ENCODE measurements around the gene ARL4D. TPM values are rescaled to one million over a fixed set of nuclear protein-coding genes. Genes with fewer than 3 reads are reported as not detected.
"Not testable (repeated sequence)": the region's sequence is repeated elsewhere in the genome, so short reads cannot be mapped to it uniquely, and the experiment has no call there.

Gene ARL4D
- polyA plus RNA-seq, 3 donors: 8.8 to 11.0 (median 10.9) TPM

DNA sequence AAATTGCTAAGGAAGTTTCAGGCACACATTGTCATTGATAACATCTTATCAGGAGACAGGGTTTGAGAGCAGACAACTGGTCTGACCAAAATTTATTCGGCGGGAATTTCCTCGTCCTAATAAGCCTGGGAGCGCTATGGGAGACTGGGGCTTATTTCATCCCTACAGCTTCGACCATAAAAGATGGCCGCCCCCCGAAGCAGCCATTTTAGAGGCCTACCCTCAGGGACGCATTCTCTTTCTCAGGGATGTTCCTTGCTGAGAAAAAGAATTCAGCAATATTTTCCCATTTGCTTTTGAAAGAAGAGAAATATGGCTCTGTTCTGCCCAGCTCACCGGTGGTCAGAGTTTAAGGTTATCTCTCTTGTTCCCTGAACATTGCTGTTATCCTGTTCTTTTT is 32.9 kb upstream of the ARL4D start:
- not testable (repeated sequence) for DNase-seq (ENCODE audit: extremely low read depth in 1 of 11, low read depth in 9 of 11, low spot score in 4 of 11)

DNA sequence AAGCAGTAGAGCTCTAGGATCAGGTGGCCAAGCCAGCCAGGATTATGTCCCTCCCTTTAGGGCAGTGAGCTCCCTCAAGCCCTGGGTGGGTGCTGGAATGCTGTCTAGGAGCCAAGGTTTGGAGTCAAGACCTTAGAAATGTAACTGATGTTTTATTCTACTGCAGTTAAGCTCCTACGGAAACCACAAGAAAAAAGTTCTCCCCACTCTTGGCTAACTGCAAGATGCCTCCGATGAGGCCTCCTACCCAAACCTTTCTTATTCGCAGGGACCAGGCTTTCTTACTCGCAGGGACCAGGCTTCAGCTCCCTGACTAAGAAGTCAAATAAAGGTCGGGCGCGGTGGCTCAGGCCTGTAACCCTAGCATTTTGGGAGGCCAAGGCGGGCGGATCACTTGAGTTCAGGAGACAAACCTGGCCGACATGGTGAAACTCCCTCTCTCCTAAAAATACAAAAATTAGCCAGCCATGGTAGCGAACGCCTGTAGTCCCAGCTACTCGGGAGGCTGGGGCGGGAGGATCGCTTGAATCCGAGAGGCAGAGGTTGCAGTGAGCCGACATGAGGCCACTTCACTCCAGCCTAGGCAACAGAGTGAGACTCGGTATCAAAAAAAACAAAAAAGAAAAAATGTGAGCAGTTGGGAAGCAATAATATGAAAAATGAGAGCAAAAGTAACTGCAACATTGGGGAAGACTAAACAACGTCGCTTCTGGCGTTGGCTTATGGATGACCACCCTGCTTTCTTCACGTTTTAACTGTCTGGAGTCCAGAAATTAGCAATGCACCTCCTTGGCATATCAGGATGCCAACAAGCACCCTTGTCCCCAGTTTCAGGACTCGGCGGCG is 31.7 kb upstream of the ARL4D start:
- DNase-seq (ENCODE audit: extremely low read depth in 1 of 11, low read depth in 9 of 11, low spot score in 4 of 11): no peak

DNA sequence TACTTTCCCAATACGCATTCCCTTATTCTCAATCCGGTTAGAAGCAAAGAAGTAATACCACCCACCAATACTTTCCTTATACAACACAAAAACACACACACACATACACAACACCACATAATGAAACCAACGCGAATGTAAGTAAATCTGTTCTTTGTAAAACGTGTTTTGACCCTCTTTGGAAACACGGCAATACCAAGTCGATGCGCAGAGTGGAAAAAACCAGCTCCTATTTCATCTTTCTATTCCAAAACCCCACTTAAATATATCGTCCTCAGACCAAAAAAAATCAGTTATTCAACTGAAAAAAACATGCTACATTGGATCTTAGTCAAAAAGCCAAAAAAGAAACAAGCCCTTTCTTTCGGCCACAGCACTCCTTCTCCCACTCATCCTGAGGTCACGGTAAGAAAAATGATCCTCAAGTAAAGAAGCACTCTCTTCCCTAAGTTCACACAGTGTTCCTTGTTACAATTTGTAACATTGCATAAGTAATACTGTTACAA is 31.0 kb upstream of the ARL4D start:
- peak in 8 of 11 donors; percentile 66 to 97 (median 78) for DNase-seq (ENCODE audit: extremely low read depth in 1 of 11, low read depth in 9 of 11, low spot score in 4 of 11)

DNA sequence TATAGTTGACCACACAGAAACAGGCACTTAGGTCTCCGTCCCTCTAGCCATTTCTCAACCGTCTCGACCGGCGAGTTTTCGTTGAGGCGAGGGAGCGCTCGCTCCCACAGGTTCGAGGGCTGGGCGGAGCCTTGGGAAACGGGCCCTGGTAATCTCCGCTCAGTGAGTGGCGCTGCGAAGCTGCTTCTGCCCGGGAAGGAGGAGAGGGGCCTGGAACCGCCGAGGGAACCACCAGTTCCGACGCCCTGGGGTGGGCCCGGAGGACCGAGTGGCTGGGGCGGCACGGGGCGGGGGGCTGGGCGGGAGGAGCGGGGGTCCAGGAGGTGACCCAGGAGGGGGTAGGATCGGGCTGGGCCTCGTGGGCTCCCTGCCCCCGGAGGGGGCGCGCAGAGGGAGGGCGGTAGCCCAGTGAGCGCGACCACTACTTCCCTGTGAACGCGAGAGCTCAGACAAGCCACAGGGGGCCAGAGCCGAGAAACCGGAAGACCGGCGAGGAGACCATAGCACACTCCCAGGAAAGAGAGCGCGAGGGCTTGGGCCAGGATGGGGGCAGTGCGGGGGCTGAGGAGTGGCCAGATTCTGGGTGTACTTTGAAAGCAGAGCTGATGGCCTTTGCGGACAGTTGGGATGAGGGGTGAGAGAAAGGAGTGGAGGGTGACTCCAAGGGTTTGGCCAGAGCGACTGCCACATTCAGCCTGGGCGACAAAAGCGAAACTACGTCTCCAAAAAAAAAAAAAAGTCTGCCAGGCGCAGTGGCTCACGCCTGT is 29.9 kb upstream of the ARL4D start:
- DNase-seq (ENCODE audit: extremely low read depth in 1 of 11, low read depth in 9 of 11, low spot score in 4 of 11): peak in 10 of 11 donors; percentile 70 to 80 (median 78)

DNA sequence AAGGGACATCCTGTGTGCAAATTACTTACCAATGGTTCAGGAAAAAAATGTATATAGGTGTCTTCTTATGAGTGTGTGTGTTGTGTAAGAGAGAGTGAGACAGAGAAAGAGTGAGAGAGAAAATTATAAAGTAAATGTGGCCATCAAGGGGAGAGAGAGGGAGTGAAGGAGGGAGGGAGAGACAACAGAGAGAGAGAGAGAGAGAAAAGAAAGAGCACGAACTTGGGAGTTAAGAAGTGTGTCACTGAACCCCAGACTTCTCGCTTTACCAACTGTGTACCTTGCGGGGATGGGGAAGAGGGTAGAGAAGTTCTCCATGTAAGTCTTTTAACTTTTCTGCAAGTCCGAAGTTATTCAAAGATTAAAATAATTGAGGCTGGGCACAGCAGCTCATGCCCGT is 28.8 kb upstream of the ARL4D start:
- DNase-seq (ENCODE audit: extremely low read depth in 1 of 11, low read depth in 9 of 11, low spot score in 4 of 11): no peak

DNA sequence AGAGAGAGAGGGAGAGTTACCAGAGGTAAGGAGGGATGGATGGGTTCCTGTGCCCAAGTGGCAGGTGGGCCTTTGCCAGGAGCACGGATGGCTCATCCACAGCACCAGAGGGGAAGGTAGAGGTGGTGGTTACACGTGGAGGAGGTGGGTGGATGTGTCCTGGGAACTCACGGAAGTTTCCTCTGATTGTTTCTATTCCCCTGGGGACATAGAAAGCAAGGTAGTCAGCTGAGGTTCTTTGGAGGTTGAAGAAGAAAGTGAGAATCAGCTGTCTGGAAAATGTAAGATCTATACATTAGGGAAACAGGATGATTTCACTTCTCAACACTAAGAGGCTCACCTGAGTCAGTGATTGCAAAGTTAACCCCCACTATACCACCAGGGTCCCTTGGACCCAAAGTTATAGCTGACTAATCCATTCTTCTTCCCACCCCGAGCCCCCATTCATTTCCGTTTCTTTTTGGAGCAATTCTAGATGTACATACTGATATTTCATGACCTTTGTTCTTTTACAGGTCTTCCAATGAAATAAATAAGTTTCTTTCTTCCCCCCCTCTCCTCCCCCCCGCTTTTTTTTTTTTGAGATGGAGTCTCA is 27.5 kb upstream of the ARL4D start:
- no peak for DNase-seq (ENCODE audit: extremely low read depth in 1 of 11, low read depth in 9 of 11, low spot score in 4 of 11)

DNA sequence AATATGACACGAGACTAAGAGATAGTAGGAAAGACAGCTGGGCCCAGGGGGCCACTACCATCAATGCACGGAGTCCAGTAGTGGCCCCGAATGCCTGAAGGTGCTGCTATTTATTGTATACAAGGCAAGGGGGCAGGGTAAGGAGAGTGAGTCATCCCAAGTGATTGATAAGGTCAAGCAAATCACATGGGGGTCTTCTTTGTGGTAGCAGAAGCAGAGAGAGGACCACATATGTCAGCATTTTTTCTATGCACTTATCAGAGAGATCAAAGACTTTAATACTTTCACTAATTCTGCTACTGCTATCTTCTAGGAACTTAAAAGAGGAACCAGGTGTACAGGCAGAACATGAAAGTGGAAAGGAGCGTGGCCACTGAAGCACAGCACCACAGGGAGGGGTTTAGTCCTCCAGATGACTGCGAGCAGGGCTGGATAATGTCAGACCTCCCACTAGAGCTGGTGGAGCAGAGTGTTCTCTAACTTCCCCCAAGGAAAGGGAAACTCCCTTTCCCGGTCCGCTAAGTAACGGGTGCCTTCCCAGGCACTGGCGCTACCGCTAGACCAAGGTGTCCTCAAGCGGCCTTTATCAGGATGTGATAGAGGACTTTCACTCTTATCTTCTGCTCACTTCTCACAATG is 26.4 kb upstream of the ARL4D start:
- no peak for DNase-seq (ENCODE audit: extremely low read depth in 1 of 11, low read depth in 9 of 11, low spot score in 4 of 11)

DNA sequence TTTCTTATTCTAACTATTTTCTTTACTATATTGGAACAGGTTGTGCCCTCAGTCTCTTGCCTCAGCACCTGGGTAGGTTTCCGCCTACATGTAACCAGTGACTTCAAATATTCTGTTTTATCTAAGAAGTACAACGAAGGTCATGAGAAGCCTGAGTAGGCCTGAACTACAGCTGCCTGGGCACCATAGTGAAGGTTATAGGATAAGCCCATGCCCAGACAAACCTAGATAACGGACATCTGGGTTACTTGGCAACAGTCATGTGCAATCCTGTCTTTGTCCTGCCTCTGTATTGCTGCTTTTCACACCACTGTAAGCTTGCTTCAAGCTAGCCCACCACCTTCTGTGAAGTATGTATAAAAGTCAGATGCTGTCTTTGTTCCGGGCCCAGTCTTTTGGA is 25.4 kb upstream of the ARL4D start:
- no peak for DNase-seq (ENCODE audit: extremely low read depth in 1 of 11, low read depth in 9 of 11, low spot score in 4 of 11)

DNA sequence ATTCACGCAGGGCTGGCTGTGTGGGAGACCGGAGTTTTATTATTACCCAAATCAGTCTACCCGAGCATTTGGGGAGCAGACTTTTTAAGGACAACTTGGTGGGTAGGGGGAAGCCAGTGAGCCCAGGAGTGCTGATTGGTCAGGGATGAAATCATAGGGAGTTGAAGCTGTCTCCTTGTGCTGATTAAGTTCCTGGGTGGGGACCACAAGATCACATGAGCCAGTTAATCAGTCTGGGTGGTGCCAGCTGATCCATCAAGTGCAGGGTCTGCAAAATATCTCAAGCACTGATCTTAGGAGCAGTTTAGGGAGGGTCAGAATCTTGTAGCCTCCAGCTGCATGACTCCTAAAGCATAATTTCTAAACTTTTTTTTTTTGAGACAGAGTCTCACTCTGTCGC is 22.9 kb upstream of the ARL4D start:
- DNase-seq (ENCODE audit: extremely low read depth in 1 of 11, low read depth in 9 of 11, low spot score in 4 of 11): not testable (repeated sequence)

DNA sequence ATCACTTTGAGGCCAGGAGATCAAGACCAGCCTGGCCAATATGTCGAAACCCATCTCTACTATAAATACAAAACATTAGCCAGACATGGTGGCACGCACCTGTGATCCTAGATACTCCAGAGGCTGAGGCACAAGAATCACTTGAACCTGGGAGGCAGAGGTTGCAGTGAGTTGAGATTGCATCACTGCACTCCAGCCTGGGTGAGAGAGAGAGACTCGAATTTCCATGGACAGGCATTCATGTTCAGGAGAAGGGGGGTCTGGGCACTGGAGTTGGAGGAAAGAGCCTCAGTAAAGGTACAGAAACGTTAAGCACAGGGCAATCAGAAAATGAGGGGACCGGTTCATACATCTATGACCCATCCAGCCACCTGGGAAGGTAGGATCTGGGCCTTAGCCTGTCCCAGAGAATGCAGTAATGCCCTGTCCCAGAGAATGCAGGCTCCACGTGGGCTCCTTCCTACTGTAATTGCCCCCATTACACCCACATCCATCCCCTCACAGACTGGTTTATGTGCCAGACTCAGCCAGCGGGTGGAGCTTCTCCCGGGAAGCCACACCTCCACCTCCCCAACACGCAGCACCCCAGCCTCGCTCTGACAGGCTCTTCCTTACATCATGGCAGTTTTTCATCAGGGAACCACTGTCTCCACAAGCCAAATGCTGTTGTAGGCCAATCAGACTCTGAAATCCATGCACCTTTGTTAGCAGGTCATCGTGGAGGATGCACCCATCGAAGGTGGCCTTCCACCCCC is 21.6 kb upstream of the ARL4D start:
- no peak for DNase-seq (ENCODE audit: extremely low read depth in 1 of 11, low read depth in 9 of 11, low spot score in 4 of 11)

DNA sequence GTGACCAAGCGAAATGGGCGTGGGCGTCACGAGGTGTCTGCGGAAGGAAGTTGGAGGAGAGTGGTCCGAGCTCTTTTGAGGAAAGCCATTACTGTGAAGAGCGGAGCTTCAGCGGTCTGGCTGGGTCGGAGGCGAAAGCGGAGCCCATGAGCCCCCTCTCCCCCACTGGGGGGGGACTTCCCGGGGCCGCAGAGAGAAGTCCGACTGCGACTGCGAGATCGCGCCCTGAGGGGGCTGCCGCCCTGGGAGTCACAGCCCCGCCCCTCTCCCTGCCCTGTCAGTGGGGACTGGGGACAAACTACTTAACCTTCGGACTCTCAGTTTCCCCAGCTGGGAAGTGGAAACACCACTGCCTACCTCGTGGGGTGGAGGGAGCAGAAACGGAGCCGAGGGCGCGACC is 20.0 kb upstream of the ARL4D start:
- no peak for DNase-seq (ENCODE audit: extremely low read depth in 1 of 11, low read depth in 9 of 11, low spot score in 4 of 11)

DNA sequence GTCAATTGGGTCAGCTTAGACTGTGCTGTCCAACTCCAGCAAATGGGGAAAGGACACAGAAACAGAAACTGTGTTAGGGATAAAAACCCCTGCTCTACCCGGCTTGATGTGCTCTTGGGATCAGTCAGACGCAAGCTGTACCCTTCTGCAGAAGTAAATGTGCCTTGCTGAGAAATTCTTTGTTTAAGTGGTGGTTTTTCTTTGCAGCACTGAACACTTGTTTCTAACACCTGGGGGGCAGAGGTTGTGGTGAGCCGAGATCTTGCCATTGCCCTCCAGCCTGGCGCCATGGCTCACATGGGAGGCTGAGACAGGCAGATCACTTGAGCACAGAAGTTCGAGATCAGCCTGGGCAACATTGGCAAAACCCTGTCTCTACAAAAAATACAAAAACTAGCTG is 18.5 kb upstream of the ARL4D start:
- DNase-seq (ENCODE audit: extremely low read depth in 1 of 11, low read depth in 9 of 11, low spot score in 4 of 11): no peak

DNA sequence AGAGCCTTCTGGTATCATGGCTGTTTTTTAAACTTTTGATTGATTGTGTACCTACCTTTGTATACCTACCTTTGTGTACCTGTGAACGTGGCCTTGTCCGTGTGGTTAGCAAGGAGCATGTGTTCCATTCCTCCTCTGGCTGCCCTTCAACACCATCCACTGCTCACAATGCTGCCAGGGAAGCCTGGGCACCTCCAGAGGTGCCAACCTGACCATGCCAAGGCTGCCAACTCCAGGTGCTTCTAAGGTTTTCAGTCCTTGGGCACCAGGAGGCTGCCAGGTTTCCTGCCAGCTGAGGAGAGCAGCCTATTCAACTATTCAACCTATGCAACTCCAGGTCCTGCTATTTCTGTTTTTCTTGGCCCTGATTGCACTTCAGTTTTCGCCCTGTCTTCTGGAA is 17.6 kb upstream of the ARL4D start:
- no peak for DNase-seq (ENCODE audit: extremely low read depth in 1 of 11, low read depth in 9 of 11, low spot score in 4 of 11)

DNA sequence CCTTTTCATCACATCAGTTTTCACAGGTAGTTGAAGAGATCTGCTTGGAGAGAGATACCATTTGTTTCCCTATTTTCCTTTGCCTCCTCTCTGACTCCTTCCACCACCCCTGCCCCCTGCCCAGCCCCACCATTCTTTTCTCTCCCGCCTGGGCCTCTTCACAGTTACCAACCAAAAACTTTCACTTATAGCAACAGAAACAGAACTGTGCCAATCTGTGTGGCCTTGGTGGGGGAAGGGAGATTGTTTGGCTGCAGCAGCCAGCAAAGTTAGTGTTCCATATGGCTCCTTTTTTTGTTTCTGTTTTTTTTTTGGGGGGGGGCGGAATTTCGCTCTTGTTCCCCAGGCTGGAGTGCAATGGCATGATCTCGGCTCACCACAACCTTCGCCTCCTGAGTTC is 17.2 kb upstream of the ARL4D start:
- no peak for DNase-seq (ENCODE audit: extremely low read depth in 1 of 11, low read depth in 9 of 11, low spot score in 4 of 11)

DNA sequence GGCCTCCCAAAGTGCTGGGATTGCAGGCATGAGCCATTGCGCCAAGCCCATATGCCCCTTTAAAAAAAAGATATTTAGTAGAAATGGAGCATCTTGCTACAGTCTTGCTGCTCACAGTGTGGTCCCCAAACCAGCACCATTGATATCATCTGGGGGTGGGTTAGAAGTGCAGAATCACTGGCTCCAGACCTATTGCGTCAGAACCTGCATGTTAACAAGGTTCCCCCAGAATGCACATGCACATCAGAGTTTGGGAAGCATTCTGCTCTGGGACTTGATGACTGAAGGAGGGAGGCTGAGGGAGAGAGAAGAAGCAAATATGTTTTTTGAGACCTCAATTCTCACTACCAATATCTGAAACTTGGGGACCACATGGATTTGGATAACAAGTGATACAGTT is 16.0 kb upstream of the ARL4D start:
- no peak for DNase-seq (ENCODE audit: extremely low read depth in 1 of 11, low read depth in 9 of 11, low spot score in 4 of 11)

DNA sequence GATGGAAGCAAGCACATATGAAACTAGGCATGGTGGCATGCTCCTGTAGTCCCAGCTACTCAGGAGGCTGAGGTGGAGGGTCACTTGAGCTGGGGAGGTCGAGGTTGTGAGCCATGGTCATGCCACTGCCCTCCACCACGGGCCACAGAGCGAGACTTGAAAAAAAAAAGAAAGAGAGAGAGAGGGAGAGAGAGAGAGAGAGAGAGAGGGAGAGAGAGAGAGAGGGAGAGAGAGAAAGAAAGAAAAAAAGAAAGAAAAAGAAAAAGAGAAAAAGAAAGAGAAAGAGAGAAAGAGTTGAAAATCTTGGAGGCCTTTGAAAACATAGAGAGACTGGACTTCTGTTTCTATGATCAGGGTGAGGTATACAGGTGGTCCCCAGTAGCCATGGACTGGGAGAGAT is 15.4 kb upstream of the ARL4D start:
- DNase-seq (ENCODE audit: extremely low read depth in 1 of 11, low read depth in 9 of 11, low spot score in 4 of 11): no peak

DNA sequence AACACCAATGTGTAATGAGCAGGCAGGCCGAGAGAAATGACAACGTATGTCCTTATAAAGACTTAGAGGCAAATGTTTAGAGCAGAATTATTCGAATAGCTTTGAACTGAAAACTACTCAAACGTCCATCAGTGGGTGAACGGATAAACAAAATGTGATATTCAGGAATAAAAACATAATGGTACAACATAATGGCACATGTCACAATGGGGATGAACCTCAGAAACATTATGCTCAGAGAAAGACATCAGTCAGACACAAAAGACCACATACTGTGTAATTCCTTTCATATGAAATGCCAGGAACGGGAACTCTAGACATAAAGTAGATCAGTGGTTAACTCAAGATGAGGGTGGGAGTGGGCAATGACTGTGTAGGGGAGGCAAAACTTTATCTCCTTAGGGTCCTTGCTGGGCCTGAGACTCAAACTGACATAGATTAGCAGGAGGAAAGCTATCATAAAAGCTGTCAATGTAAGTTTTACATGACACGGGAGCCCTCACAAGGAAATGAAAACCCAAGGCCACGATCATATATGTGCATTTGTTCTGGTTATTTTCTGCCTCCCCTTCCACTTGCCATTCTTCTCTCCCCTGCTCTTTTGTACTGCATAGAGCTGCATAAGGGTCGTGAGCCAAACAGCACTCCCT is 14.8 kb upstream of the ARL4D start:
- no peak for DNase-seq (ENCODE audit: extremely low read depth in 1 of 11, low read depth in 9 of 11, low spot score in 4 of 11)

DNA sequence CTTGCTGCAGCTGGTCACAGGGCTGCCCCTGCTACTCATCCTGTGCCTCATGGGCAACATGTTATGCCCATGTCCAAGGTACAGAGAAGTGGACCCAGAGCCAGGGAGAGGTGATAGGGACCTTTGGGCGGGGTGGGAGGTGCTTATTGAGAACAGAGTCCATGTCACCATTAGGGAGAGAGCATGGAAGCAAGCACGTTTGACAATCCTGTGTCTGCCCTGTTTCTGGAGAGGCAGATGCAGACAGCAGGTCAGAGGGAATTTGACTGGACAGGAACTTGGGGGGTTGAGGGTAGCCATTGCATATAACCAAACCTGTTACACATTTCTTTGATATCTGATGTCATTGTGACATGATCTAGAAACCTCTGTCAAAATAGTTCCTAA is 14.3 kb upstream of the ARL4D start:
- DNase-seq (ENCODE audit: extremely low read depth in 1 of 11, low read depth in 9 of 11, low spot score in 4 of 11): no peak
